ENCODE results near the gene NOP56. TPM values are rescaled to one million over a fixed set of nuclear protein-coding genes. Genes with fewer than 3 reads are reported as not detected.

Gene NOP56
- total and polyA plus RNA-seq, 4 donors = 34.2 to 63.7 (median 46.5) TPM

- Histone ChIP-seq H3K27ac (ENCODE audit: low read depth in 1 of 2, low read length in 2 of 2) (no peak overlapping the region), H3K4me1 (ENCODE audit: control insufficient read depth in 4 of 4, insufficient read depth in 4 of 4, low read length in 3 of 4) (peaks cover 4 to 7% (median 6%) of the 10 kb centered on the region in 4 donors), H3K9me3 (ENCODE audit: control insufficient read depth in 4 of 4, low read length in 3 of 4) (no peaks in the 10 kb centered on the region), H3K4me3 (ENCODE audit: low read depth in 1 of 3, low read length in 3 of 3) (no peak overlapping the region), H3K27me3 (ENCODE audit: control insufficient read depth in 4 of 4, insufficient read depth in 4 of 4, low read length in 3 of 4) (peaks cover 0 to 8% (median 1%) of the 10 kb centered on the region in 4 donors), H3K9ac (ENCODE audit: low read depth in 1 of 2, low read length in 2 of 2) (no peak overlapping the region), H3K36me3 (ENCODE audit: control insufficient read depth in 4 of 4, insufficient read depth in 3 of 4, low read depth in 1 of 4, low read length in 3 of 4) (no peaks in the 10 kb centered on the region)
- WGBS = 80% methylated on average over 3 of the region's 3 CpGs
- no peak for DNase-seq (ENCODE audit: low spot score)
- TF ChIP-seq EGR1 (IDR thresholded peaks at IDR 0.05; ENCODE audit: low read depth in 2 of 2) = no peak
- TF ChIP-seq, protein P1, sequence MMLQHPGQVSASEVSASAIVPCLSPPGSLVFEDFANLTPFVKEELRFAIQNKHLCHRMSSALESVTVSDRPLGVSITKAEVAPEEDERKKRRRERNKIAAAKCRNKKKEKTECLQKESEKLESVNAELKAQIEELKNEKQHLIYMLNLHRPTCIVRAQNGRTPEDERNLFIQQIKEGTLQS (IDR thresholded peaks at IDR 0.05) = no peak
- TF ChIP-seq, protein P2, sequence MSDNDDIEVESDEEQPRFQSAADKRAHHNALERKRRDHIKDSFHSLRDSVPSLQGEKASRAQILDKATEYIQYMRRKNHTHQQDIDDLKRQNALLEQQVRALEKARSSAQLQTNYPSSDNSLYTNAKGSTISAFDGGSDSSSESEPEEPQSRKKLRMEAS (IDR thresholded peaks at IDR 0.05) = no peak
- TF ChIP-seq, protein P3, sequence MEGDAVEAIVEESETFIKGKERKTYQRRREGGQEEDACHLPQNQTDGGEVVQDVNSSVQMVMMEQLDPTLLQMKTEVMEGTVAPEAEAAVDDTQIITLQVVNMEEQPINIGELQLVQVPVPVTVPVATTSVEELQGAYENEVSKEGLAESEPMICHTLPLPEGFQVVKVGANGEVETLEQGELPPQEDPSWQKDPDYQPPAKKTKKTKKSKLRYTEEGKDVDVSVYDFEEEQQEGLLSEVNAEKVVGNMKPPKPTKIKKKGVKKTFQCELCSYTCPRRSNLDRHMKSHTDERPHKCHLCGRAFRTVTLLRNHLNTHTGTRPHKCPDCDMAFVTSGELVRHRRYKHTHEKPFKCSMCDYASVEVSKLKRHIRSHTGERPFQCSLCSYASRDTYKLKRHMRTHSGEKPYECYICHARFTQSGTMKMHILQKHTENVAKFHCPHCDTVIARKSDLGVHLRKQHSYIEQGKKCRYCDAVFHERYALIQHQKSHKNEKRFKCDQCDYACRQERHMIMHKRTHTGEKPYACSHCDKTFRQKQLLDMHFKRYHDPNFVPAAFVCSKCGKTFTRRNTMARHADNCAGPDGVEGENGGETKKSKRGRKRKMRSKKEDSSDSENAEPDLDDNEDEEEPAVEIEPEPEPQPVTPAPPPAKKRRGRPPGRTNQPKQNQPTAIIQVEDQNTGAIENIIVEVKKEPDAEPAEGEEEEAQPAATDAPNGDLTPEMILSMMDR (IDR thresholded peaks at IDR 0.05; ENCODE audit: low read depth, low read length, missing input control) = no peak
- no peak for TF ChIP-seq YY1 (IDR thresholded peaks at IDR 0.05)
- TF ChIP-seq ZBTB33 (IDR thresholded peaks at IDR 0.05) = no peak
- TF ChIP-seq SP1 (IDR thresholded peaks at IDR 0.05) = no peak
- TF ChIP-seq GABPA (IDR thresholded peaks at IDR 0.05 in 1 of 2, conservative IDR thresholded peaks at IDR 0.05 in 1 of 2) = no peak
- TF ChIP-seq HNF4G (IDR thresholded peaks at IDR 0.05) = no peak
- no peak for TF ChIP-seq RAD21 (IDR thresholded peaks at IDR 0.05)
- TF ChIP-seq RXRA (IDR thresholded peaks at IDR 0.05) = no peak
- TF ChIP-seq NR2F2 (IDR thresholded peaks at IDR 0.05) = no peak
- TF ChIP-seq REST (IDR thresholded peaks at IDR 0.05) = no peak
- TF ChIP-seq FOXA2 (IDR thresholded peaks at IDR 0.05) = no peak
- no peak for TF ChIP-seq JUND (IDR thresholded peaks at IDR 0.05)
- no peak for TF ChIP-seq HNF4A (conservative IDR thresholded peaks at IDR 0.05)
- TF ChIP-seq TAF1 (conservative IDR thresholded peaks at IDR 0.05) = no peak
- TF ChIP-seq FOXA1 (IDR thresholded peaks at IDR 0.05) = no peak
These were observed 37.8 kb downstream of the NOP56 start for GRCh38 chr20:2690213-2690612.
